Fibroblast of mammary gland (primary cell): ENCODE results near the gene ADGRG3.

Source experiments
- DNase-seq: peaks from one replicate; pipeline ENCODE4 v3.0.0-alpha.2; 2010; ENCODE audit warnings: low read depth
- H3K4me3 ChIP-seq: 2 replicates; pipeline ENCODE4 v1.5.1; 2011; ENCODE audit warnings: low read depth, mild to moderate bottlenecking, low read length, moderate library complexity; ENCODE audit not compliant: control insufficient read depth
- TF ChIP-seq, protein P1 (sequence below): conservative IDR thresholded peaks from 2 replicates; pipeline ENCODE4 v1.5.1; 2011; ENCODE audit warnings: low read depth, low read length, inconsistent platforms; ENCODE audit not compliant: control insufficient read depth, insufficient read depth

The ADGRG3 gene

DNA sequence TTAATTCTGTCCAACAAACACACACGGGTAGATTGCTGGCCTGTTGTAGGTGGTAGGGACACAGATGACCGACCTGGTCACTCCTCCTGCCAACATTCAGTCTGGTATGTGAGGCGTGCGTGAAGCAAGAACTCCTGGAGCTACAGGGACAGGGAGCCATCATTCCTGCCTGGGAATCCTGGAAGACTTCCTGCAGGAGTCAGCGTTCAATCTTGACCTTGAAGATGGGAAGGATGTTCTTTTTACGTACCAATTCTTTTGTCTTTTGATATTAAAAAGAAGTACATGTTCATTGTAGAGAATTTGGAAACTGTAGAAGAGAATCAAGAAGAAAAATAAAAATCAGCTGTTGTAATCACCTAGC is 3.5 kb upstream of the ADGRG3 start:
- TF ChIP-seq, protein P1, sequence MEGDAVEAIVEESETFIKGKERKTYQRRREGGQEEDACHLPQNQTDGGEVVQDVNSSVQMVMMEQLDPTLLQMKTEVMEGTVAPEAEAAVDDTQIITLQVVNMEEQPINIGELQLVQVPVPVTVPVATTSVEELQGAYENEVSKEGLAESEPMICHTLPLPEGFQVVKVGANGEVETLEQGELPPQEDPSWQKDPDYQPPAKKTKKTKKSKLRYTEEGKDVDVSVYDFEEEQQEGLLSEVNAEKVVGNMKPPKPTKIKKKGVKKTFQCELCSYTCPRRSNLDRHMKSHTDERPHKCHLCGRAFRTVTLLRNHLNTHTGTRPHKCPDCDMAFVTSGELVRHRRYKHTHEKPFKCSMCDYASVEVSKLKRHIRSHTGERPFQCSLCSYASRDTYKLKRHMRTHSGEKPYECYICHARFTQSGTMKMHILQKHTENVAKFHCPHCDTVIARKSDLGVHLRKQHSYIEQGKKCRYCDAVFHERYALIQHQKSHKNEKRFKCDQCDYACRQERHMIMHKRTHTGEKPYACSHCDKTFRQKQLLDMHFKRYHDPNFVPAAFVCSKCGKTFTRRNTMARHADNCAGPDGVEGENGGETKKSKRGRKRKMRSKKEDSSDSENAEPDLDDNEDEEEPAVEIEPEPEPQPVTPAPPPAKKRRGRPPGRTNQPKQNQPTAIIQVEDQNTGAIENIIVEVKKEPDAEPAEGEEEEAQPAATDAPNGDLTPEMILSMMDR: no peak
- H3K4me3 ChIP-seq: no peak overlapping the region
- DNase-seq: no peak

DNA sequence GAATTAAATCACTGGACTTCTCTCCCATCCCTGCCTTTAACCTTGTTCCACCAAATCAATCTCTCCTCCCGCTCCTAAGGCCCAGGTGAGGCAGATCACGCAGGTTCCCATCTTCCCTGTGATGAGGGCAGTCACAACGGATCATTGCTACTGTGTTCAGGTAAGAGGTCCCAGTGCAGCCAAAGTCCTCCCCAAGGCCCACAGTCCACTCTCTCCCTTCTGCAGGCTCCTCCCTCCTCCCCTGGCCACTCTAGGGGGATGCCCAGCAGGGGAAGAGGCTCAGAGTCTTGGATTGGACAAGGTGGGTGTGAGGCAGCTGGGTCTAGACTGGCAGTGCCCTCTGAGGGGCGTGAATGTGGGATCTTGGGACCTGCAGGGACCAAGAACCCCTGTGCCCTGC is 2.6 kb upstream of the ADGRG3 start:
- no peak overlapping the region for H3K4me3 ChIP-seq
- no peak for DNase-seq
- TF ChIP-seq, protein P1: no peak

DNA sequence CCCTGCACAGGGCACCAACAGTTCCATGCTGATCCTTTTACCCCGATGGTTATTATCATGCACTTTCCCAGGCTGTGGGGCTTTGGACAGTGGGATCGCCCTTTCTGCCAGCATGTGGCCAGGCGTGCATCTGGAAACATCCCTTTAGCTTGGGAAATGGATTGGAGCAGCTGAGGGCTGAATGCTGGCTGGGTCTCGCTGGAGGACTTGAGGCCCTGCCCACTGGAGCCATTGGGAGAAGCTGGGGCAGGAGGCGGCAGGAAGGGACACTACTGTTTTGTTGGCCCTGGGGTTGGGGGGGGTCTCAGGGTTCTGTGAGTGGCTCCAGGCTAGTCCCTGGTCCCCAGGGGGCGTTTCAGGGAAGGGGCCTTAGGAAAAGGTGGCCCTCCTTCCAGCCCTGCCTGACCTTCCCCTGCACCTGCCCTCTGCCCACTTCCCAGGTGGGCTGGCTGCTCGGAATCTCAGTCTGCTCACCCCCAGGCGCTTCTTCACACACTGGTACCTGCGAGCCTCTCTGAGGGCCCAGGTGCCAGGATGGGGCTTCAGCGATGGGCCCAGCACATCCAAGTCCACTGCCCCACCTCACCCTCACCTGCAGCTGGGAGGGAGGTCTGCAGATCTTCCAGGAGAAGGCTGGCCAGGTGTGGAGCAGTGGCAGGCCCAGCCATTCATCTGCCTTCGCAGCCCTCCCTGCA is 1.6 kb upstream of the ADGRG3 start:
- DNase-seq: no peak
- TF ChIP-seq, protein P1: no peak
- no peak overlapping the region for H3K4me3 ChIP-seq

GRCh38 chr16:57667048-57667525 is 1.0 kb upstream of the ADGRG3 start:
- no peak for DNase-seq
- H3K4me3 ChIP-seq: no peak overlapping the region
- TF ChIP-seq, protein P1: no peak

DNA sequence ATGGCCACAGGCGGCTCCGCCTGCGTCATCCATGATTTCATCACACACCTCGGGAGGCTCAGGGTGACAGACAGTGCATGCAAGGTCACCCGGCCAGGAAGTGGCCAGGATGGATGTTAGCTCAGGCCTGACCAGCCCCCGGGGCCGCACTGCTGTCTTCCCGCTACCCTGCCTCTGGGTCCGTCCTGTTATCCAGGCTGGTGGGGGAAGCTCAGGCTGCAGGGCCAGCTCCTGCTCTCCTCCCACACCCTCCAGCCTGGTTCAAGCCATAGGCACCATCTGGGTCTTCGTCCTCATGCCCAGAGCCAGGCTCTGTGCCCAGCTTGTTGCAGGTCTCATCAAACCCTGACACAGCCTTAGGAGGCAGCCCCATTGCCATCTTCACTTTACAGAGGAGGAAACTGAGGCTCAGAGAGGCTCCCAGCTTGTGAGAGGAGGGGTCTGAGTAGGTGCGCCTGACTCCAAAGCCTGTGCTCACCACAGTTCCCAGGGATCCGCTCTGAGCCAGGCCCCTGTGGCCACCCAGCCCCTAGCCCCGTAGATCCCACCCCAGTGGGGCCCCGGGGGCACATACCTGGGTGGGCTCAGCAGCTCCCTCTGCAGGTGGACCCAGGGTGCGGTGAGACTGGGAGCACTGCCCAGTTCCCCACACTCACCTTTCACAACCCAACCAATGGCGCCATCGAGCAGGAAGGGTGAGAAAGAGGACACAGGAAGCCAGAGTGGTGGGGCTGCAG is 412 bp upstream of the ADGRG3 start:
- peak; percentile 52 for DNase-seq
- no peak overlapping the region for H3K4me3 ChIP-seq
- TF ChIP-seq, protein P1: no peak

DNA sequence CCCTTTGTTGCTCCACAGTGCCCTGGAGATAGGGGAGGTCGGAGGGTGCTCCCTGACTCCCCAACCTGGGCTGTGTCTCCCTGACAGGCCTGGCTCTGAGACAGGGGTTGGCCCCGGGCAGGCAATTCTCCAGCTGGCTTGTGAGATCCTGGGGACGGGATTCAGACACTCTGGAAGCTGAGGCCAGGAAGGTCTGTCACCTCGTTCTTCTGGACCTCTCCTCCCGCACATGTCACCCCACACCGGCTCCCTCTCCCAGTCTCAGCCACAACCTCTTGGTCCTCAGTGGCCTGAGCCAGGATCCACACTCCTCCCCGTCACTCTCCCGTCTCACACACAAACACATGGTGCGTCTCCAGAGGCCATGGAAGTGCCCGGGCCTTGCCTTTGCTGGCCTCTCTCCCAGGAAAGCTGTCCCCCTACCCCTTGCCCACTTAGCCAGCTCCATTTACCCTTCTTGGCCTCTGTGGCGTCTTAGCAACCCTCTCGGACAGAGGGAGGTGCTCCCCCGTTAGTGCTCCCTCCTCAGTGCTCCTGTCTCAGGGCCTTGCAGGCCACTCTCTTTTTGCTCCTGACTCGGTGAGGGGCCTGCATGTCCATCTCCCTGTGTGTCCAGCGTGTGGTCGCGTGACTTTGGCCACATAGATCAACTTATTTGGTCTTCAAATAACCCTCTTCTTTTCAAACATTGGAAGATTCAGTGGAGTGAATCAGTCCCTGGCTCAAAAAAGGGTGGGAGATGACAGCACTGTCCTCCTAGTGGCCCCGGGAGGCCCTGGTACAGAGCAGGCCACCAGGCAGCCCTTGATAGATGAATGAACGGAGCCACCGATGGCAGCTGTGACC is 747 bp downstream of the ADGRG3 start:
- DNase-seq: no peak
- no peak overlapping the region for H3K4me3 ChIP-seq
- TF ChIP-seq, protein P1: no peak
